IMR-90 (cell line): ENCODE results near the gene SLC25A6. TPM values are rescaled to one million over a fixed set of nuclear protein-coding genes. Genes with fewer than 3 reads are reported as not detected.

Source experiments
- ATAC-seq: fragments of 200-7000 bp; cut with Tn5 transposase; 2 replicates; pipeline ENCODE4 v1.9.1; 2020; ENCODE audit warnings: low read depth, mild to moderate bottlenecking, moderate library complexity
- BruUV-seq: library from RNA; stranded (reverse); fragments of 400-500 nt; replicated peaks from 2 replicates; lab custom pipeline; 2021; lab: Mats Ljungman, UMichigan
- CTCF ChIA-PET: fragments of 300-600 bp; formaldehyde crosslinking; extraction: SDS; loops from one replicate; lab custom pipeline; 2021; ENCODE audit warnings: antibody characterized with exemption; lab: Yijun Ruan, JAX
- POLR2A ChIA-PET: fragments of 300-600 bp; sonication (Branson Sonifier 250); formaldehyde crosslinking; loops from one replicate; lab custom pipeline; 2022; ENCODE audit warnings: antibody characterized with exemption; ENCODE audit not compliant: unreplicated experiment; lab: Charles Lee
- DNase-seq: peaks from one replicate; pipeline ENCODE4 v3.0.0; 2013
- H2AFZ ChIP-seq: replicated peaks from 2 replicates; pipeline ENCODE3; 2013; ENCODE audit warnings: low read length, mild to moderate bottlenecking; ENCODE audit not compliant: poor library complexity
- H2AK5ac ChIP-seq: 2 replicates; pipeline ENCODE4 v1.6.1; 2013; ENCODE audit warnings: low read depth, low read length, inconsistent platforms
- H2AK9ac ChIP-seq: replicated peaks from 2 replicates; pipeline ENCODE3; 2013; ENCODE audit warnings: mild to moderate bottlenecking, low read depth, low read length, moderate library complexity; ENCODE audit not compliant: poor library complexity
- H2BK120ac ChIP-seq: 2 replicates; pipeline ENCODE4 v1.6.1; 2013; ENCODE audit warnings: low read depth, low read length, inconsistent platforms
- H2BK15ac ChIP-seq: 3 replicates; pipeline ENCODE4 v1.6.1; 2013; ENCODE audit warnings: low read depth, low read length, inconsistent platforms
- H2BK20ac ChIP-seq: 2 replicates; pipeline ENCODE4 v1.6.1; 2013; ENCODE audit warnings: low read depth, mild to moderate bottlenecking, inconsistent platforms, low read length, moderate library complexity
- H2BK5ac ChIP-seq: 2 replicates; pipeline ENCODE4 v1.6.1; 2013; ENCODE audit warnings: mild to moderate bottlenecking, low read depth, low read length, inconsistent platforms; ENCODE audit not compliant: poor library complexity, severe bottlenecking
- H3K14ac ChIP-seq: replicated peaks from 2 replicates; pipeline ENCODE4 v1.6.1; 2013; ENCODE audit warnings: low read depth, low read length, inconsistent platforms
- H3K18ac ChIP-seq: 2 replicates; pipeline ENCODE4 v1.6.1; 2013; ENCODE audit warnings: low read depth, low read length, control low read depth
- H3K23ac ChIP-seq: 2 replicates; pipeline ENCODE4 v1.6.1; 2013; ENCODE audit warnings: low read depth, low read length, inconsistent platforms
- H3K27ac ChIP-seq: 2 replicates; pipeline ENCODE4 v1.5.1; 2013; ENCODE audit warnings: mild to moderate bottlenecking, control low read depth, low read length; ENCODE audit not compliant: insufficient read depth
- H3K27me3 ChIP-seq: 2 replicates; pipeline ENCODE4 v1.6.1; 2013; ENCODE audit warnings: low read length; ENCODE audit not compliant: control insufficient read depth, insufficient read depth
- H3K36me3 ChIP-seq: 2 replicates; pipeline ENCODE4 v1.6.1; 2013; ENCODE audit warnings: low read length, mixed read lengths; ENCODE audit not compliant: control insufficient read depth, insufficient read depth
- H3K4ac ChIP-seq: 2 replicates; pipeline ENCODE4 v1.6.1; 2013; ENCODE audit warnings: low read depth, low read length, inconsistent platforms
- H3K4me1 ChIP-seq: 2 replicates; pipeline ENCODE4 v1.6.1; 2013; ENCODE audit warnings: low read length, mixed read lengths; ENCODE audit not compliant: control insufficient read depth, insufficient read depth
- H3K4me2 ChIP-seq: 2 replicates; pipeline ENCODE4 v1.6.1; 2013; ENCODE audit warnings: low read depth, mild to moderate bottlenecking, control low read depth, low read length, moderate library complexity
- H3K4me3 ChIP-seq: 2 replicates; pipeline ENCODE4 v1.5.1; 2013; ENCODE audit warnings: low read depth, mild to moderate bottlenecking, control low read depth, low read length, moderate library complexity; ENCODE audit not compliant: insufficient read depth
- H3K56ac ChIP-seq: 2 replicates; pipeline ENCODE4 v1.6.1; 2013; ENCODE audit warnings: low read length, inconsistent platforms; ENCODE audit not compliant: insufficient read depth; ENCODE audit errors: extremely low read depth
- H3K79me1 ChIP-seq, 2 experiments: 2 replicates each; pipeline ENCODE4 v1.6.1; 2013; ENCODE audit warnings: low read length in 2 of 2, inconsistent platforms in 1 of 2, low read depth in 1 of 2
- H3K9ac ChIP-seq: 2 replicates; pipeline ENCODE4 v1.6.1; 2013; ENCODE audit warnings: low read depth, low read length, control low read depth
- H3K9me1 ChIP-seq: 2 replicates; pipeline ENCODE4 v1.6.1; 2013; ENCODE audit warnings: low read length, inconsistent platforms; ENCODE audit not compliant: insufficient read depth
- H3K9me3 ChIP-seq: 2 replicates; pipeline ENCODE4 v1.6.1; 2013; ENCODE audit warnings: low read length; ENCODE audit not compliant: control insufficient read depth, insufficient read depth
- H4K20me1 ChIP-seq: 2 replicates; pipeline ENCODE4 v1.6.1; 2013; ENCODE audit warnings: low read length, inconsistent platforms; ENCODE audit not compliant: insufficient read depth
- H4K5ac ChIP-seq: 2 replicates; pipeline ENCODE4 v1.6.1; 2013; ENCODE audit warnings: mild to moderate bottlenecking, low read depth, low read length, control low read depth
- H4K8ac ChIP-seq, 2 experiments: 2 replicates each; pipeline ENCODE4 v1.6.1; 2013; ENCODE audit warnings: low read depth in 2 of 2, low read length in 2 of 2, control low read depth in 1 of 2, inconsistent platforms in 1 of 2
- H4K91ac ChIP-seq: 2 replicates; pipeline ENCODE4 v1.6.1; 2013; ENCODE audit warnings: low read depth, low read length, inconsistent platforms; ENCODE audit not compliant: insufficient read depth
- CEBPB ChIP-seq: IDR thresholded peaks from 2 replicates; pipeline ENCODE4 v1.6.1; 2012; ENCODE audit warnings: low read depth, low read length, improper control_type of control experiment
- CHD1 ChIP-seq: IDR thresholded peaks from 2 replicates; pipeline ENCODE4 v1.6.1; 2012; ENCODE audit warnings: low read depth, low read length, improper control_type of control experiment
- FOS ChIP-seq: fragments of 150-350 bp; IDR thresholded peaks from 2 replicates; pipeline ENCODE4 v1.6.1; 2016; ENCODE audit warnings: low read depth, low read length
- MAFK ChIP-seq: IDR thresholded peaks from 2 replicates; pipeline ENCODE4 v1.6.1; 2012; ENCODE audit warnings: low read depth, low read length, improper control_type of control experiment
- MAZ ChIP-seq: IDR thresholded peaks from 2 replicates; pipeline ENCODE4 v1.6.1; 2012; ENCODE audit warnings: low read depth, mild to moderate bottlenecking, low read length, improper control_type of control experiment, moderate library complexity, borderline replicate concordance
- MXI1 ChIP-seq: IDR thresholded peaks from 2 replicates; pipeline ENCODE4 v1.6.1; 2012; ENCODE audit warnings: low read depth, mild to moderate bottlenecking, low read length, moderate library complexity, borderline replicate concordance
- NFE2L2 ChIP-seq: fragments of 150-350 bp; IDR thresholded peaks from 2 replicates; pipeline ENCODE4 v1.6.1; 2016; ENCODE audit warnings: low read depth, mild to moderate bottlenecking, low read length
- POLR2A ChIP-seq: IDR thresholded peaks from 2 replicates; pipeline ENCODE4 v1.6.1; 2012; ENCODE audit warnings: mild to moderate bottlenecking, low read depth, low read length
- RAD21 ChIP-seq: IDR thresholded peaks from 2 replicates; pipeline ENCODE4 v1.6.1; 2012; ENCODE audit warnings: low read length, improper control_type of control experiment
- RCOR1 ChIP-seq: IDR thresholded peaks from 2 replicates; pipeline ENCODE4 v1.6.1; 2012; ENCODE audit warnings: mild to moderate bottlenecking, low read length, improper control_type of control experiment; ENCODE audit not compliant: insufficient replicate concordance
- RFX5 ChIP-seq: IDR thresholded peaks from 2 replicates; pipeline ENCODE4 v1.8.0; 2012; ENCODE audit warnings: low read depth, mild to moderate bottlenecking, low read length, moderate library complexity
- SMC3 ChIP-seq: fragments of 150-350 bp; IDR thresholded peaks from 2 replicates; pipeline ENCODE4 v1.6.1; 2016; ENCODE audit warnings: low read depth, mild to moderate bottlenecking, antibody characterized with exemption, low read length, moderate library complexity
- WGBS, 2 experiments: methylation state at CpG; one replicate each; pipeline versions ENCODE4 v1.1.5 to v1.1.7; 2013; ENCODE audit warnings: missing lambda C conversion rate in 2 of 2; ENCODE audit not compliant: insufficient read length in 1 of 2; ENCODE audit errors: extremely low coverage in 2 of 2; 5-methylcytosine and 5-hydroxymethylcytosine counted together
- dilution Hi-C: fragments of 300-500 bp; cut with HindIII; formaldehyde crosslinking; loops from one replicate; pipeline ENCODE4 v1.14.3; 2018; ENCODE audit warnings: low sequenced_read_pairs; ENCODE audit not compliant: unreplicated experiment
- in situ Hi-C: fragments of 300-500 bp; cut with MboI; formaldehyde crosslinking; loops from 3 replicates; pipeline ENCODE4 v1.14.3; 2019; ENCODE audit warnings: low sequenced_read_pairs, inconsistent platforms, mixed read lengths
- intact Hi-C: fragments of 100-400 bp; cut with micrococcal nuclease; formaldehyde crosslinking; loops from 2 replicates; pipeline ENCODE4 v1.10.0; 2022
- polyA plus RNA-seq, 3 experiments: library from polyadenylated mRNA; depleted of rRNA; stranded (reverse); fragments of >200 nt; gene quantifications; 2 replicates each; pipeline ENCODE4 v1.2.3, GENCODE V29; 2012; ENCODE audit warnings: low replicate concordance in 1 of 3
- total RNA-seq: library from RNA; depleted of rRNA; stranded (reverse); fragments of >200 nt; gene quantifications from 2 replicates; pipeline ENCODE4 v1.2.3, GENCODE V29; 2012
- TF ChIP-seq, protein P1 (sequence below): fragments of 150-350 bp; IDR thresholded peaks from 2 replicates; pipeline ENCODE4 v1.6.1; 2016; ENCODE audit warnings: low read depth, mild to moderate bottlenecking, low read length, moderate library complexity, borderline replicate concordance

Gene SLC25A6
- total and polyA plus RNA-seq, 2 of the 4 experiments (the other 2 are of a cell fraction), result 166 to 565 TPM

DNA sequence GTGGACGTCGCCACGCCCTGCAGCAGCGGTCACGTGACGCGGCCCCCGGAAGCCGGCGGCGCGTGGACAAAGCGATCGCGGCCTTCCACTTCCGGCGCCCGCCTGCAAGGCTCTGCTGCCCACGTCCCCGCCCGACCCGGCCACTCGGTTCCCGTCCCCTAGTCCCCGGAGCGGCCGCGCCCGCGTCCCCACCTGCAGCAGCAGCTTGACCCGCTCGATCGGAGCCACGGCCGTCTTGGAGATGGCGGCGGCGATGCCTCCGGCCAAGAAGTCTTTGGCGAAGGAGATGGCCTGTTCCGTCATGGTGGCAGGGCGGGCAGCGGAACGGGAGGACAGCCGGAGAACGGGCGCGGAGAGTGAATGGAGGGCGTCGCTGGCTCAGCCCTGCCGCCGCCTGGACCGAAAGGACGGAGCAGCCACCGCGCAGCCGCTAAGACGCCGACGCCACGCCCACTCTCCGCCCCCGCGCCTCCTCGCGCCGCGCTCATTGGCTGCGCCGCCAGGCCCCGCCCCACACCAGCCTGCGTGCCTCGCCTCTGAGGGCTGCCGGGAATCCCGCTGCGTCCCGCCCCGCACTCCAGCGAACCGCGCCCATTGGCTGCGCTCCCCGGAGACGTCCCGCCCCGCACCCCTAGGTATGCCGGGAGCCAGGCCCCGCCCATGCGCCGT, at the start of gene SLC25A6 (continued):
- TF ChIP-seq RAD21 (no peak), MAZ (peak; percentile 99), FOS (no peak)

DNA sequence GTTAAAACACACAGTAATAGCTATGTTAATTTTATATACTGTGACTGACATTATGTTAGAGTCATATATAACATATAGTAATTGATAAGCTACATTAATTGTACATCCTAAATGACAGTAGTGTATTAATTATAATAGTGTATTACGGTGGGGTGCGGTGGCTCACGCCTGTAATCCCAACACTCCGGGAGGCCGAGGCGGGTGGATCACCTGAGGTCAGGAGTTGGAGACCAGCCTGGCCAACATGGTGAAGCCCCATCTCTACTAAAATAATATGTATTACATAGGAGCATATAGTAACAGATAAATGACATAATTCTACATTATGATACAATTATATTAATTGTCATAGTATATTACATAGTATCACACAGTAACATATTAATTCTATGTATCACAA, 48.6 kb upstream of the SLC25A6 start:
- Histone ChIP-seq H2BK20ac (no peak overlapping the region), H2AK9ac (no peak overlapping the region), H3K4me1 (no peaks in the 10 kb centered on the region), H2AK5ac (no peak overlapping the region), H3K9me1 (no peaks in the 10 kb centered on the region), H3K4me2 (no peak overlapping the region), H2AFZ (no peak overlapping the region), H2BK15ac (no peak overlapping the region), H4K5ac (no peak overlapping the region), H4K8ac (no peak overlapping the region), H3K9ac (no peak overlapping the region), H2BK5ac (no peak overlapping the region), H3K36me3 (peaks cover 25% of the 10 kb centered on the region), H3K27me3 (no peaks in the 10 kb centered on the region), H3K79me1 (peaks cover 0 to 6% of the 10 kb centered on the region in 2 experiments; a peak in 1 of 4 replicates), H3K23ac (no peak overlapping the region), H2BK120ac (no peak overlapping the region), H3K4me3 (no peak overlapping the region), H4K20me1 (no peaks in the 10 kb centered on the region; the same call in 1 of the 2 replicates), H3K27ac (no peak overlapping the region), H3K14ac (no peak overlapping the region), H3K18ac (no peak overlapping the region), H3K56ac (no peak overlapping the region), H4K91ac (no peak overlapping the region), H3K9me3 (peaks cover 7% of the 10 kb centered on the region; the same call in 1 of the 2 replicates), H3K4ac (no peak overlapping the region)
- ATAC-seq, result no peak
- dilution Hi-C loops, result no loop called here
- DNase-seq, result no peak
- BruUV-seq, result no TSS peak
- ChIA-PET CTCF (no interaction called here), POLR2A (no interaction called here)
- intact Hi-C loops, result loop anchor here (10.0 kb wide), 1 partner anchor 46 kb away; the partner anchor contains the start of gene SLC25A6
- in situ Hi-C loops, result no loop called here
- WGBS, 2 experiments, result no CpG with 5 or more reads among the region's 6 CpGs
- no peak for TF ChIP-seq CEBPB
- TF ChIP-seq MAFK, result no peak
- no peak for TF ChIP-seq RAD21
- TF ChIP-seq MXI1, result no peak
- TF ChIP-seq RCOR1, result no peak
- TF ChIP-seq CHD1, result no peak
- no peak for TF ChIP-seq SMC3
- TF ChIP-seq MAZ, result no peak
- TF ChIP-seq FOS, result no peak
- TF ChIP-seq, protein P1, sequence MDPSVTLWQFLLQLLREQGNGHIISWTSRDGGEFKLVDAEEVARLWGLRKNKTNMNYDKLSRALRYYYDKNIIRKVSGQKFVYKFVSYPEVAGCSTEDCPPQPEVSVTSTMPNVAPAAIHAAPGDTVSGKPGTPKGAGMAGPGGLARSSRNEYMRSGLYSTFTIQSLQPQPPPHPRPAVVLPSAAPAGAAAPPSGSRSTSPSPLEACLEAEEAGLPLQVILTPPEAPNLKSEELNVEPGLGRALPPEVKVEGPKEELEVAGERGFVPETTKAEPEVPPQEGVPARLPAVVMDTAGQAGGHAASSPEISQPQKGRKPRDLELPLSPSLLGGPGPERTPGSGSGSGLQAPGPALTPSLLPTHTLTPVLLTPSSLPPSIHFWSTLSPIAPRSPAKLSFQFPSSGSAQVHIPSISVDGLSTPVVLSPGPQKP, result no peak
- TF ChIP-seq POLR2A, result no peak
- TF ChIP-seq RFX5, result no peak
- TF ChIP-seq NFE2L2, result no peak
